HG03064 (cell line): Measurements from ENCODE around the gene LIG1.

Experiments
- ATAC-seq: cut with Tn5 transposase; IDR thresholded peaks from one replicate; pipeline ENCODE4 v1.9.1; 2021; ENCODE audit warnings: low read depth; ENCODE audit not compliant: unreplicated experiment

LIG1 gene

GRCh38 chr19:48183356-48183755 lies 13.2 kb upstream of the LIG1 start:
- no peak for ATAC-seq

GRCh38 chr19:48182434-48182833 lies 12.3 kb upstream of the LIG1 start:
- ATAC-seq, result no peak

DNA sequence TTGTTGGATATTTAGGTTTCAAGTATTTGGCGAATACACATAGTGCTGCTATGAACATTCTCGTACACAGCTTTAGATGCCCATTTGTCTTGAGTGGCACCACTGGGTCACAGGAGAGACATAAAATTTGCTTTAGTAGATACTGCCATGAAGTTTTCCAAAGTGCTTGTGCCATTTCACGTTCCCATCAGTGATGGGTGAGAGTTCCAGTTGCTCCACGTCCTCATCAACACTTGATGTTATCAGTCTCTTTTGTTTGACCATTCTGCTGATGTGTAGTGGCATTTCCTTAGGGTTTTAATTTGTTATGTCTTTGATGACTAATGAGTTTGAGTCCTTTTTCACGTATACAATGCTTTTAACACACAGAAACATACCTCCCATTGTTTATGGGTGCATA lies 11.4 kb upstream of the LIG1 start:
- ATAC-seq, result no peak

GRCh38 chr19:48176226-48176625 lies 6.1 kb upstream of the LIG1 start:
- no peak for ATAC-seq

DNA sequence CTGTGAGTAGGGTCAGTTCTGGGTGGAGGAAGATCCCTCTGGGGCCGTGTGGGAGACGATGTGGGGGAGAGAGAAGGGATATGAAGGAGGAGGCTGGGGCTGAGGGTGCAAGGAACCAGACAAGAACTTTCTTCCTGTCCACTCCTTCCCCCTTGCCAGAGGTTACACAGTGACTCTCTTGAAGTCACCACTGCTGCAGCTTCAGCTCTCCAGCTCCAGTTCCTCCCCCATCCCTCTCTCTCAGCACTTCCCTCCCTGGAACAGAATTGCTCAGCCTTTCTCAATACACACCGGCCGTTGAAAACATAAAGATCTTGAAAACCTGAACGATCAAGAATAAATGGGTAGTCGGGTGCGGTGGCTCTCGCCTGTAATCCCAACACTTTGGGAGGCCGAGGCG lies 5.4 kb upstream of the LIG1 start:
- ATAC-seq, result no peak

- no peak for ATAC-seq
Measured at GRCh38 chr19:48174445-48175030, 4.4 kb upstream of the LIG1 start.

GRCh38 chr19:48171710-48172109 lies 1.6 kb upstream of the LIG1 start:
- ATAC-seq, result no peak

- ATAC-seq, result no peak
Measured at GRCh38 chr19:48170817-48171347, 738 bp upstream of the LIG1 start.

- no peak for ATAC-seq
Measured at GRCh38 chr19:48169578-48169938, 586 bp downstream of the LIG1 start.

DNA sequence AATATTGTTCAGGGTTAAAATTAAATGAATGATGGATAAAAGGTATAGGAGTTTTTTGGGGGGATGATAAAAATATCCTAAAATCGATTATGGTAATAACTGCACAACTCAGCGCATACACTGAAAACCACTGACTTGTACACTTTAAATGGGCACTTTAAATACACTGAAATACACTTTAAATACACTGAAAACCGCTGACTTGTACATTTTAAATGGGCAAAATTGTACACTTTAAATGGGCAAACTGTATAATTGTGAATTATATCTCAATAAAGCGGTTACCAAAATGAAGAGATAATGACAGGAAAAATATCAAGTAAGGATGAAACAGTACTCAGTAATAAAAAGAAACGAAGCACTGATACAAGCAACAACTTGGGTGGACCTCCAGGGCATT lies 1.5 kb downstream of the LIG1 start:
- ATAC-seq, result no peak

DNA sequence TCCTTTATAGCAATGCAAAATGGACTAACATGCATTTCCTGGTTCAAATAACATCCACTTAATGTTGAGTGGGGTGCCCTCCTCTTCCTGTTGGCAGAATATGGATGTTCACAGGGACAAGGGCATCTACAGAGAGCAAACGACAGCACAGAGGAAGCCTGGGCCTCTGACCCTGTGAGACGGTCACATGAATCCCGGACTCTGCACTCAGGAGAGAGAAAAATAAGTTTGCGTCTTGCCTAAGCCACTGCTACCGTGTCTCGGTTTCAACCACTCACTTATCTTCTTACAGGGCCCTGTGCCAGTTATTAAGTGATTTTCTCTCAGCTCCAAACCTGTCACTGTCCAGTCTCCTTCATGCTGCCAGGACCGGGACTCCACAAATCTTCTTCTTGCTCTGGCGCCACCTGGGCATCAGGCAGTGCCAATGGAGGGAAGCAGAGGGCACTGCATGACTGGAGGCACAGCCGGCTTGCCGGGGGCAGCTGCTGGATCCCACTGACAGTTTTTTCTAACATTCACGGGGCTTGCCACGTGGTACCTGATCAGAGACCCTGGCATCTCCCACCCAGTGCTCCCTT lies 11.8 kb downstream of the LIG1 start:
- no peak for ATAC-seq

DNA sequence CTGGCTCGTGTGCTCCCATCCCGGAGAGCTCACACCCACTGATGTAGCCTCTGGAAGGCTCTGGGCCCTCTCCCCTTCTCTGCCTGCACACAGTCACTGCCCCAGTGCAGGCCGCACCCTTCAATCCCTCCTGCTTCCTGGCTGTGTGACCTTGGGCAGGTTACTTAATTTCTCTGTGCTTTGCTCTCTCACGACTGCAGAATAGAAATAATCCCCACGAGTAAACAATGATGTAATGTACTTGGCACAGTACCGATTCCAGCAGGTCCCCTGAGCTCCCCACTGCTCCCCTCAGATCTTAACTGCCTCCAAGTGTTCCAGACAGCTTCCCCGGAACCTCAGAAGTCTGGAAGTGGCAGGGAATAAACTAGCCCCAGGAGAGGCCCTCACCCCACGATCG lies 16.1 kb downstream of the LIG1 start:
- ATAC-seq, result no peak

DNA sequence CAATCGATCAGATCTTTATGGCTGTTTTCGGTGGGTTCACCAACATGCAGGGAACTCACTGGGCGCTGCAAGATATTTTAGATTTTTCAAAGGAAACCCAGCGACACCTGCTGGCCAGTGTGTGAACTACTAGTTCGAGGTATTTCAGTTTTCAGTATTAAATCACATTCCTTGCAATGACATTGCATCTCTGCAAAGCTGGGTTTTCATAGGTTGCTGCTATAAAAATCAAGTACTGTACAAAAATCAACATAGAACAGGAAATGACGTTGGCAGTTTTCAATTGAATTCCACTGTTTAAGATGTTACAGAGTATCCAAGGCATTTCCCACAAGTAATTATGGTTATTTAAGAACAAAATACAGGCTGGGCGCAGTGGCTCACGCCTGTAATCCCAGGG lies 17.6 kb downstream of the LIG1 start:
- no peak for ATAC-seq

DNA sequence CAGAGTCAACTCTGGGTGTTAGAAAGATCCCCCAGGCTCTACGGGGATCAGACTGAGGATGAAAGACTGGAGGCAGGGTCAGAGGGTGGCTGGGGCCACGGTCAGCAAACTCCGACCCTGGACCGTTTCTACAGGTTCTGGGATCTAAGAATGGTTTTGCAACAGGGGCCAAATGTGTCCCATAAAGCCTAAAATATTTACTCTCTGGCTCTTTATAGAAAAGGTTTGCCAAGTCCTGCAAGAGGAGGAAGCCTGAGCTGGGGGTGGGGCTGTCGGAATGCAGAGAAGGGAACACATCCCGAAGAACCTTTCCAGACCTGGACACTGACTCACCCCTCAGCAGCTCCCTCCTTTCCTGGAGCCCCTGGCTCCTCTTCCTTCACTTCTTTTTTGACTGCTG lies 20.7 kb downstream of the LIG1 start:
- ATAC-seq, result no peak

GRCh38 chr19:48148576-48148975 lies 21.6 kb downstream of the LIG1 start:
- ATAC-seq, result no peak

GRCh38 chr19:48147597-48148175 lies 22.5 kb downstream of the LIG1 start:
- no peak for ATAC-seq

GRCh38 chr19:48139053-48139452 lies 31.1 kb downstream of the LIG1 start:
- no peak for ATAC-seq

- ATAC-seq, result no peak
Measured at GRCh38 chr19:48137411-48137810, 32.7 kb downstream of the LIG1 start.

DNA sequence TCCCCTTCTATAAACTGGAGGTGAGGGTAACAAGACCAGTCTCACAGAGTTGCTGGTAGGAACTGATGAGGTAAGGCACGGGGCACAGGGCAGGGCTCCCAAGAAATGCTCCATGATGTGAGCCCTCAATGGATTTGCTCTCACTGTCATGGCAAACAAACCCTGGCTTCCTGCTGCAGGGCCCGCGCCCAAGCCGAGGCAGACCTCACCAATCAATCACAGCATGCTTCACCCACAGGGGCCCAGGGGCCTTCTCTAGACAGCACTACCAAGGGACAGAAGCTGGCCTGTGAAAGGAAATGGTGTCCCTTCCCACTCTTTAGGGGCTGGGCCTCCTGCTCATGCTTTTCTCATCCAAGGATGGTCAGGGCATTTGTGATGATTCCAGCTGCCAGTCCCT lies 33.6 kb downstream of the LIG1 start:
- ATAC-seq, result no peak

DNA sequence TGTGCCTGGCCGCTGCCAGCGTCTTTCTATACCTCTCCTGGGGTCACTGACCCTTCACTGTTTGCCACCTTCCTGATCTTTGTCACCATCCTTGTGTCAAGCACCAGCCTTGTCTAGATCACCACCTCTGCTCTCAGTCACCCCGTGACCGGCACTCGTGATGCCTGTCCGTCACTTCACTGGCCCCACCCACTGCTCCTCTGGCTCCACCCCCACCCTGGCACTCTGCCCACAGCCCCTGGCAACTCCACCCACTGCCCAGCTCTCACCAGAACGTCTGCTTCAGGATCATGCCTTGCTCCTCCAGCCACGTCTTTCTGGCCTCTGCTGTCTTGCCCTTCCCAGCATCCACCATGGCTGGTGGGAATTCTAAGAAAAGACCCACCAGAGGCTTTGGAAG lies 34.7 kb downstream of the LIG1 start:
- ATAC-seq, result no peak

GRCh38 chr19:48133094-48133493 lies 37.0 kb downstream of the LIG1 start:
- ATAC-seq, result no peak

GRCh38 chr19:48127561-48127960 lies 42.6 kb downstream of the LIG1 start:
- no peak for ATAC-seq
